Superior temporal gyrus (tissue), 1 donor: Measurements from ENCODE around the gene GGTLC2.
"Not testable (repeated sequence)": the region's sequence is repeated elsewhere in the genome, so short reads cannot be mapped to it uniquely, and the experiment has no call there.

Source experiments
- DNase-seq: peaks from one replicate; pipeline ENCODE4 v3.0.0-alpha.2; 2016; ENCODE audit errors: extremely low spot score

GGTLC2 gene

GRCh38 chr22:22636260-22636659, 8.2 kb upstream of the GGTLC2 start:
- DNase-seq, result not testable (repeated sequence)

- not testable (repeated sequence) for DNase-seq
Observed at GRCh38 chr22:22638313-22638712, 6.1 kb upstream of the GGTLC2 start.

- not testable (repeated sequence) for DNase-seq
Observed at GRCh38 chr22:22642255-22642654, 2.2 kb upstream of the GGTLC2 start.

- DNase-seq, result not testable (repeated sequence)
Observed at GRCh38 chr22:22645969-22646368, 1.6 kb downstream of the GGTLC2 start.

- not testable (repeated sequence) for DNase-seq
Observed at GRCh38 chr22:22647952-22648351, 3.5 kb downstream of the GGTLC2 start.

GRCh38 chr22:22648863-22649536, 4.6 kb downstream of the GGTLC2 start:
- DNase-seq, result not testable (repeated sequence)

DNA sequence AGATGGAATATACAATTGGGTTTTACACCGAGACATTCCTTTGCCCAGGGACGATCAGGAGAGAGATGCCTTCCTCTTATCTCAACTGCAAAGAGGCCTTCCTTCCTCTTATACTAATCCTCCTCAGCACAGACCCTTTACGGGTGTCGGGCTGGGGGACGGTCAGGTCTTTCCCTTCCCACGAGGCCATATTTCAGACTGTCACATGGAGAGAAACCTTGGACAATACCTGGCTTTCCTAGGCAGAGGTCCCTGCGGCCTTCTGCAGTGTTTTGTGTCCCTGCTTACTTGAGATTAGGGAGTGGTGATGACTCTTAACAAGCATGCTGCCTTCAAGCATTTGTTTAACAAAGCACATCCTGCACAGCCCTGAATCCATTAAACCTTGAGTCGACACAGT, 5.3 kb downstream of the GGTLC2 start:
- DNase-seq, result not testable (repeated sequence)

DNA sequence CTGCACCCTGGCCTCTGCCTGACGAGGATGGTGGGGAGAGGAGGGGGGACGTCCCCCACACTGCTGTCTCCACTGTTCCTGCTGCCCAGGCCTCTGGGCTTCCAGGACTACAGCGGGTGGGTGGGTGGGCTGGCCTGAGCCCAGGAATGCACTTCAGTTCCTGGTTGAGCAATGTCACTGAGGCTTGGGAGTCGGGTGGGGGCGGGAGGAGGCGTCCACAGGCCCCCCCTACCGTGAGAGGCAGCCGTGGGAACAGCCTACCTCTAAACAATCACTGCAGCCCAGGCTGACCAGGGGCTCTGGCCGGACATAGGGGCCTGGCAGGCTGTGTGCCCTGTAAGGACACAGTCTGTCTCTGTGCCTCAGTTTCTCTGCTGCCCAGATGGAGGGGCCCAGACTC, 6.0 kb downstream of the GGTLC2 start:
- DNase-seq, result not testable (repeated sequence)

DNA sequence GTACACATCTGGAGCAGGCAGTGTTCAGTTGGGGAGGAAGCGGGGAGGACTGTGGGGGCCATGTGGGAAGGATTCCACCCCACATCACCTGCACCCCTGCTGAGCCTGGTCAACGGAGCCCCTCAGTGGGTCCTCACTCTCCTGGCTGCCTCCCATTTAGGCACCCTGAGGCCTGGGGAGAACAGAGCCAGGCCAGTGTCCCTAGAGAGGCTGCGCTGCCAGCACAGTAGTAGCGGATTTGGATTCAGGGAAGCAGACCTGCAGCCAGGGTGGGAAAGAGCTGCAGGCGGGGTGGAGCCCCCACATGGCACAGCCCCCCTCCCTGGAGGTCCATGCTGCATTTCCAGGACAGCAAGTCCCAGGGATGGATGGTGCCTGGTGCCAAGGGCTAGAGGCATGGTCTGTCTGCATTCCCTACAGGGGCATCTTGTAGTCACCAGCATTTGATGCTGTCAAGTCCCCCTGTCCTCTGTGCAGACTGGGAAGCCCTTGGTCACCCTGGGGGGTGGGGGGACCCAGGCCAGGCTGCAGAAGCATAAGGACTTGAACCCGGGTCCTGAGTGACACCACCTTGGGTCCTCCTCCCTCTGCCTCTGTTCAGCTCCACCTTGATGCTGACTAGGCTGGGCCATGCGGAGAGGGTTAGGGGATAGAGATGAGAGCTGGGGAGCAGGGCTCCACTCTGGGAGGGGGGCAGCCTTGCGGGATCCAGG, 6.5 kb downstream of the GGTLC2 start:
- not testable (repeated sequence) for DNase-seq

- DNase-seq, result not testable (repeated sequence)
Observed at GRCh38 chr22:22651593-22651992, 7.2 kb downstream of the GGTLC2 start.

DNA sequence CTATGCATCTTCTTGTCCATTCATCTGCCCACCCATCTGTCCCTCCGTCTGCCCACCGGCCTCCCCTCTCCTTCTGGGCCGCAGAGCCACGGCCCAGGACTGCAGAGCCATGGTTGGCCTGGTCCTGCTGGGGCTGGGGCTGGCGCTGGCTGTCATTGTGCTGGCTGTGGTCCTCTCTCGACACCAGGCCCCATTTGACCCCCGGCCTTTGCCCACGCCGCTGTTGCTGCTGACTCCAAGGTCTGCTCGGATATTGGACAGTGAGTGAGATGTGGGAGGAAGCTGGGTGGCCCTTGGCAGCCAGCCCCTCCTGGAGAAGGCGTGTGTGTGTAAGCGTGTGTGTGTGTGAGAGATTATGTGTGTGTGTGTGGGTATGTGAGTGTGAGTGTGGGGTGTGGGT, 7.7 kb downstream of the GGTLC2 start:
- not testable (repeated sequence) for DNase-seq

- not testable (repeated sequence) for DNase-seq
Observed at GRCh38 chr22:22652573-22652972, 8.2 kb downstream of the GGTLC2 start.

DNA sequence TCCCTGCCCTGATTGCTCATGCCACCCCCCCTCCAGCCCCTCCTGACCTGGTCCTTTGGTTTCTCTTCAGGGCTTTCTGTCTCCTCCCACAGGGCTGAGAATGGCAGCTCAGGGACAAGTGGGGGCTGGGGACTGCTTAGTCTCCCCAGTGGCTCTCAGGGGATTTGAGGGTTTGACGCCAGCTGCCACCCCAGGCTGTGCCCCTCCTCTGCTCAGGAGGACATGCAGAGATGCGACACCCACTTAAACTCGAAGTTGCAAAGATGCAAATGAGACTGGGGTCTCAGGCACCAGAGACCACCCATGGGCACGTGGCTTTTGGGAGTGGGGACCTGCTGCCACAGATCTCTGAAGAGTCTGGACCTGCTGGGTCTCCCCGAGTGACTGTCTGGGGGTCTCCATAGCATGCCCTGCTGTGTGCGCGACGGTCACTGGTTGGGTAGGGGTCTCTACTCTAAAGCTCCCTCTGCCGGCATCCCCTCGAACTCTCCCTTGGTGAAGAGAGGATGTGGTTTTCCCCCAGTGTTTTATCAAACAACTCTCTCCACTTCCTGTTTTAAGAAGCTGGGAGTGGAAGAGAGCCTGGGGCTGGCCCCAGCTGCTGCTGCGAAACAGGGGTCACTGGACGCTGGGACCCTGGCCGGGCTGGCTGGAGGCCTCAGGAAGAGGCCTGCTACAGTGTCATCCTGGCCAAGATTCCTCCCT, 9.4 kb downstream of the GGTLC2 start:
- DNase-seq, result not testable (repeated sequence)

DNA sequence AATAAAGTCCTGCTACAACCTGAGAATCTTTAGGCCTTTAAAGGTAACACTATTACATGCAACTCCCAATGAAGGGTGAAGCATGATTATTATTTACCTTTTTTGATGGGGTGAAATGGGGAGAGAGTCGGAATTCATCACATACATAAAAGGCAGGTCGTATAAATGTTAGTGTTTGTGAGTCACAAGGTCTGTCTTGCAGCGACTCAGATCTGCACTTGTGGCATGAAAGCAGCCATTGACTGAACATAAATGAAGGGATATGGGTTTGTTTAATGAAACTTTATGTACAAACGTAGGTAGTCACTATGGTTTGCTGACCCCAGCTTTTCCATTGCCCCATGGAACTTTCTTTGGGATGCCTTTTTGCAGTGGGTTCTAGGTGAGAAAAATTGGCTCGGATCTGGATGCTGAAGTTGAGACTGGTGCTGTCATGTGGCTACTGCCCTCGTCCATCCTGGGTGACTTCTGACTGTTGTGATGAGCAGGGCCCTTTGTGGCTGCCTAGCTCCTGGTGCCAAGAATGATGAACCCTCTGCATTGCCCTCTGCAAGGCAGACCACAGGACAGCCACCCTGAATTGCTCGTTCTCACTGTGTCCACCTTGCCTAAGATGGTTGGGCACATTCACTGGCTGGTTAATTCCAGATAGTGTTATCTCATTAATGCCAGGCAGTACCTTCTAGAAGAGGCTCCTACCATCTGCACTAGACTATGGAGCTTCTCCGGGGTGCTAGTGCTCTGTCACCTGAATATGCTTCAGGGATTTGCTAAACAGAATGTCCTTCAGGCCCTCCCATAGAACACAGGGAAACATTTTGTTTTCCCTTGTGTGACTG, 11.3 kb downstream of the GGTLC2 start:
- no peak for DNase-seq

DNA sequence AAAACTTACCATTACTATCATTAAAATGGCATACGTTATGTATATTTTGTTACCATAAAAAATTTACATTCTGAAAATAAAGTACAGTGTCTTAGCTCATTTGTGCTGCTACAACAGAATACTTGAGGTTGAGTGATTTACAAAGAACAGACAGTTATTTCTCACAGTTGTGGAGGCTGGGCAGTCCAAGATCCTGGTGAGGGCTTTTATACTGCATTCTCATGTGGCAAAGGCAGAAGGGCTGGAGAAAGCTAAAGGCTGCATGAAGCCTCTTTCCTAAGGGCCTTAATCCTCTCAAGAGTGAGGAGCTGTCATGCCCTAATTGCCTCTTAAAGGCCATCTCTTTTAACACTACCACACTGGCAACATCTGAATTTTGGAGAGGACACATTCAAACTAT, 13.3 kb downstream of the GGTLC2 start:
- no peak for DNase-seq

GRCh38 chr22:22661275-22661674, 16.9 kb downstream of the GGTLC2 start:
- no peak for DNase-seq

DNA sequence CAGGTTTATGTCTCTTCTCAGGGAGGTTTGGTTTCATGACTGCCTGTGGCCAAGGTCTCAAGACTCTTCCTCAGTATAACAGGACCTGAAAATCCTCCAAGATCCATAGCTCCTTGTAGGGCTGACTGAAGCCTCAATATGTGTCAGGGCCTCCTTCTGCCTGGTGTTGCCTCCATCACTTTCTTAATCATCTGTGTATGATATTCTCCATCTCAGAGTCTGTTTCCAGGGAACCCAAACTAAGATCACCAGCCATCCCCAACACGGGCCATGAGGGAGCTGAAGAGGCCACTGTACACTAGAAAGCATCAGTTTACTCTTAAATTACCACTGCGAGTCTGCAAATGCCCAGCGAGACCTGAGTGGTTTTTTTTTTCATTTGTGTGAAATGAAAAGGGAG, 17.7 kb downstream of the GGTLC2 start:
- no peak for DNase-seq

DNA sequence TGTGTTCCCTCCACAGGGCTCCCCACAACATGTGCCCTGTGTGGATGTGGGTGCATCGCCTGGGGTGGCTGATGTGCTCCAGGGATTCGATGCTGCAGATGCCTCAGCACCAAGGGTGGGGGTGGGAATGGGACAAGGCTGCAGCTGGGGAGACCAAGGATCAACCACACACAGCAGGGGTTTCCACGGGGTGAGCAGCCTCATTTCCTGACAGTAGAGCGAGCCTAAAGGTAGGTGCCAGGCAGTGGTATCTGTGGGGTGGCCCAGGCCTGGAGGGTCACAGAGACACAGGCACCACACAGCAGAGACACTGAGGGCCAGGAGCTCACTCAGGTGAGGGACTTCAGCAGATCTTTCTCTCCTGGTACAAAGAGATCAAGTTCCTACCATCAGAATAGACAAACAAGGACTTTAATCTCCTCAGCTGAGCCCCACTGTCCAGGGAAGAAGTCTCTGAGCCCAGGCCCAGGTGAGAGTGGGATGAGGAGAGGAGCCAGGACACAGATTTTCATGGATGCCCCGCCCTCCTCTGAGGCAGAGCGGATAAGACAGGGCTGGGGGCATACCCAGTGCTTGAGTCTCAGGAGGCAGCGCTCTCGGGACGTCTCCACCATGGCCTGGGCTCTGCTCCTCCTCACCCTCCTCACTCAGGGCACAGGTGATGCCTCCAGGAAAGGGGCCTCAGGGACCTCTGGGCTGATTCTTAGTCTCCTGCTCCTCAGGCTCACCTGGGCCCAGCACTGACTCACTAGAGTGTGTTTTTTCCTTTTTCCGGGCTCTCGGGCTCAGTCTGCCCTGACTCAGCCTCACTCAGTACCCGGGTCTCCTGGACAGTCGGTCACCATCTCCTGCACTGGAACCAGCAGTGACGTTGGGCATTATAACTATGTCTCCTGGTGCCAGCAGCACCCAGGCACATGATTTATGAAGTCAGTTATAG, 19.7 kb downstream of the GGTLC2 start:
- DNase-seq, result no peak

DNA sequence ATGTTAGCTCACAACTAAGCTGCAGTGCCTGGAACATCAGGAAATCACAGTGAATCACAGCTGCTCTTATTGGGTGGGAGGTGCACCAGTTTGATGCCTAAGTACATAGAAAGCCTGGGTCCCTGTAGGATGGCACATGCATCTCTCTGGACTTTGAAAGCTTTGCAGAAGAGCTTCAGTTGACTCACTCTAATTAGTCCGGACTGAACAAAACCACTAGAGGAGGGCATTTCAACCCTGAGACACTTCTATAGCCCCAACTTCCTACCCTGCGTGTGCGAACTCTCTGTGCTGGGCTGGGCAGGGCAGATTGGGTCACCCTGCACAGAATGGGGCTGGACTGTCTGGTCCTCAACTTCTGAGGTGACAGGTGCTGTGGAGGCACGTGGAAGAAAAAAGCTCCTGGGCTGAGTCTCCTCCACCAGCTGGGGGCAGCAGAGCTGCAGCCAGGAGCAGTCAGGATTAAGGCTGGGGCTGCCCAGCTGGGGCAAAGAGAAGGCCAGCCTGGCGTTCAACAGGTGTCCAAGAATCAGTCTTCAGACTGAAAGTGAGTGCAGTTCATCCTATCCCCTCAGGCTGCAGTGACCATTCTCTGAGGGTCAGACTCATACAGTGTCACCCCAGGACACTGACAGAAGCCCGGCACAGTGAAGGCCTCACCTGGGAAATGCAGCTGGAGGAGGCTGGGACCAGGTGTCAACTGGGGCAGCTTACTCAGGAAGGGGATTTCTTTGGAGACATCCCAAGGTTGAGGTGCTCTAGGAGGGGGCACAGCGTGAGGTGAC, 22.1 kb downstream of the GGTLC2 start:
- no peak for DNase-seq
